SU-DHL-6 (cell line): ENCODE results near the gene STK32C.

Source experiments
- CTCF ChIP-seq: fragments of 200-600 bp; sonication (generic); IDR thresholded peaks from one replicate; pipeline ENCODE4 v1.5.1; 2017; ENCODE audit warnings: antibody characterized with exemption, mild to moderate bottlenecking, low read length, moderate library complexity; ENCODE audit not compliant: insufficient read depth, poor library complexity, severe bottlenecking
- EZH2phosphoT487 ChIP-seq: fragments of 200-600 bp; sonication (generic), shearing (Covaris generic); conservative IDR thresholded peaks from 2 replicates; pipeline ENCODE4 v1.6.1; 2018; ENCODE audit warnings: mild to moderate bottlenecking, antibody characterized with exemption, low read length, moderate library complexity, mixed read lengths

DNA sequence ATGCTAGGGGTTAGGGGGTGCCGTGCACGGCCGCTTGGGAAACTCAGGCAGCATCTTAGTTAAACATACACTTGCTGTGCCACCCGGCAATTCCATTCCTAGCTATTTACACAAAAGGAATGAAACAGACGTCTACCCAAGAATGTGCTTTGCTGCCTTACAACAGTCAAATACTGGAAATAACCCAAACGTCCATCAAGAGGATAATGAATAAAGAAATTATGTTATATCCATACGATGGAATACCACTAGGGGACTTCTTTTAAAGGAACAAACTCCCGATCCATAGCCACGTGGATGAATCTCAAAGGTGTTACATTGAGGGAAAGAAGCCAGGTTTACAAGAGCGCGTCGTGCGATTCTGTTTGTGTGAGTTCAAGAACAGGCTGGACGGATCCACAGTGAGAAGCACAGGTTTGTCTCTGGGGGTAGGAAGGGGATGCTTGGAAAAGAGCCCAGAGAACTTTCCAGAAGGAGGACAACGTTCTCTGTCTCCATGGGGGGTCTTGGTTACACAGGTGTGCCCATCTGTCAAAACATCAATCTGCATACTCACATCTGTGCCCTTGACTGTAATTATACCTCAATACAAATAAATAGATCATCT is 41.8 kb downstream of the STK32C start:
- TF ChIP-seq CTCF = no peak
- no peak for TF ChIP-seq EZH2phosphoT487
